Stimulated activated CD4-positive, alpha-beta T cell treated with anti-CD3 and anti-CD28 coated beads, Interleukin-12 subunit alpha, Interleukin-12 subunit beta, amount 100 ng/mL, for 24 hours (primary cell): ENCODE measurements around the gene NIM1K.
A peak's percentile ranks its signal among the peaks of the same experiment; 100 is the strongest.
"Not testable (repeated sequence)": the region's sequence is repeated elsewhere in the genome, so short reads cannot be mapped to it uniquely, and the experiment has no call there.

ENCODE experiments used
- DNase-seq, 2 experiments: peaks; one replicate each; pipeline ENCODE4 v3.0.0-alpha.2; 2020; ENCODE audit warnings: low read depth in 2 of 2

NIM1K gene

GRCh38 chr5:43191740-43192557 is at the start of gene NIM1K:
TSS of gene NIM1K (plus strand) at chr5:43192225. CDS start at chr5:43245776, 53,551 bp downstream.
- DNase-seq = peak; percentile 7 to 39

DNA sequence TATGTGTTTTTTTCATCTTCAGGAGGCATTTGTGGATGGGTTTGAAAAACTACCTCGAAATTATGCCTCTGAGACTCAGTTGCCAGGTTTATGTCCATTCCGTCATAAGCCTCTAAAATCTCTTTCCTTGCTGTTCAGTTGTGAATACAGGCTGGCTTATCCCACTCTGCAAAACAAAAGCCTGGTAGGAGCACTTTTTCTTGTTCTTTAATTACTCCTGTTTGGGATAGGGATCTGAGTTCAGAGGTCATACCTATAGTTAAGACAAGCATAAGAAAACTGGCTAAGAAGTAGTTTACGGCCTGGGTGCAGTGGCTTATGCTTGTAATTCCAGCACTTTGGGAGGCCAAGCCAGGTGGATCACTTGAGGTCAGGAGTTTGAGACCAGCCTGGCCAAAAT is 47.0 kb upstream of the NIM1K start:
- DNase-seq = no peak

DNA sequence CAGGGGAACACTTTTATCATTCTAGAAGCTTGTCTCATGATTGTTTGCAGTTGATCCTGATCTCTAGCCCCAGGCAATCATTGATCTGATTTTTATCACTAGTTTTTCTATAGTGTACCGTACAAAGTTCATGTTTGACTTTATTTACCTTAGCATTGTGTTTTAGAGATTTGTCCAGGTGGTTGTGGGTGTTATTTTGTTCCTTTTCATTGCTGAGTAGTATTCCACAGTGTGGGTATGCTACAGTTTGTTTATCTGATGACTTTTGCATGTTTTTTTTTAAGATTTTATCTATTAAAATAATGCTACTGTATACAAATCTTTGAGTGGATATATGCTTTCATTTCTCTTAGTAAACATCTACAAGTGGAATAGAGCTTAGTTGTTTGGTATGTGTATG is 45.1 kb upstream of the NIM1K start:
- no peak for DNase-seq

DNA sequence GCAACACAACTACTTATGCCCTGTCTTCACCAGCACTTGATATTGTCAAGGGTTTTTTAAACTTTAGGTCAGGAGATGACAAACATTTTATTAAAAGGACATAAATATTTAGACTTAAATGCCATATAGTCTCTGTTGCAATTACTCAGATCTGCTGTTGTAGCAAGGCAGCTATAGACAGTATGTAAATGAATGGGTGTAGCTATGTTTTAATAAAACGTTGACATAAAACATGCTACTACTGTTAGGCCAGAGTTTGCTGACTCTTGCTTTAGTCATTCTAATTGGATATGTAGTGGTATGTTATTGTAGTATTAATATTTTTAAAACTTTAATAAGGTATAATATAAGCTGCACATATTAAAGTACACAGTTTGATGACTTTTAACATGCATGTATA is 43.6 kb upstream of the NIM1K start:
- DNase-seq = no peak

GRCh38 chr5:43149231-43149630 is 42.8 kb upstream of the NIM1K start:
- no peak for DNase-seq

GRCh38 chr5:43150075-43150474 is 42.0 kb upstream of the NIM1K start:
- no peak for DNase-seq

DNA sequence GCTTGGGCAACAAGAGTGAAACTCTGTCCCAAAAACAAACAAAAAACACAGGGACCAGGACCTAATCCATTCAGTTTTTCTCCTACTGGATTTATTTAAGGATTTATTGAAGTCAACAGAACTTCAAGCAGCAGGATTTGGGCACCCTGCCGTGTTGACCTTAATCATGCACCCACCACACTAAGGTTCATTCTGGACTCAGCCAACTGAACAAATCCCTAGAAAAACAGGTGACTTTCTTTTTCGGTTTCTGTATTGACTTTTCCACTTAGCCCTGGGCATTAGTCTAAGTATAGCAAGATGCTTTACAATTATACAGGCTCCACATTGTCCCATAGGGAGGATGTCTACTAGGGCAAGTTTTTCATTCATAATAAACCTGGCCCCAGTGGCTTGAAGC is 41.3 kb upstream of the NIM1K start:
- DNase-seq = no peak

DNA sequence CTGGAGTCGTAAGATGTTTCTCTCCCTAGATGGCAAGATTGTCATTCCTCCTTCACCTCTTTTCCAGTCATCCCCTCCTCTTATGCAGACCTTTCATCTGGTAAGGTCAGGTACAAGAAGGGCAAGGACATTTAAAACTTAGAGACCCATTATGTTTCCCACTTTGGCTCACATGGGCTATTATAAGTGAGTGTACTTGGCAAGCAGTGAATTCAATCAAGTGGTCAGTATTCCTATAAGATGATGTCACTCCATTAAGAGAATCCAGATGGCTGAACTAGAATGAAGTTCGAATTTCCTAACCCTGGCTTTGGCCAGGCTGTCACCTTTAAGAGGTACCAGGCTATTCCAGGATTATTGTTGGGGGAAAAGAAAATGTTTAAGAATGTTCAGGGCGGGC is 39.1 kb upstream of the NIM1K start:
- no peak for DNase-seq

GRCh38 chr5:43154469-43154868 is 37.6 kb upstream of the NIM1K start:
- no peak for DNase-seq

GRCh38 chr5:43155394-43156096 is 36.5 kb upstream of the NIM1K start:
- DNase-seq = no peak

GRCh38 chr5:43156388-43156787 is 35.6 kb upstream of the NIM1K start:
- no peak for DNase-seq

DNA sequence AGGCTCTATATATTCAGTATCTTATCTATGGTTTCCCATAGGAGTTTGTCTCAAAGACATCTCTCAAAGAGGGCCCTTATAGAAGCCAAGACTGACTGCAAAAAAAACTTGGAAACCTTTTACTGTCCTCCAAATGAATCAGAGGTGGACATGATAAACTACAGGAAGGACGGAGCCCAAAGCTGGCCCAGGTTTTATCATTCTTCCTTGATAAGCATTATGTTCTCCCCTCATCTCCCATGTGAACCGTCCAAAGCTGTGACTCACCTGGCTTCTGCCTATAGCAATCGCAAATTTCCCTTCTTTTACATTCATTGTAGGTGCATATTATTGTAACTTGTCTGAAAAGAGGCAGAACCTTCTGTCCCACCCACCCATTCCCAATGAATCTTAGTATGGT is 35.0 kb upstream of the NIM1K start:
- DNase-seq = no peak

DNA sequence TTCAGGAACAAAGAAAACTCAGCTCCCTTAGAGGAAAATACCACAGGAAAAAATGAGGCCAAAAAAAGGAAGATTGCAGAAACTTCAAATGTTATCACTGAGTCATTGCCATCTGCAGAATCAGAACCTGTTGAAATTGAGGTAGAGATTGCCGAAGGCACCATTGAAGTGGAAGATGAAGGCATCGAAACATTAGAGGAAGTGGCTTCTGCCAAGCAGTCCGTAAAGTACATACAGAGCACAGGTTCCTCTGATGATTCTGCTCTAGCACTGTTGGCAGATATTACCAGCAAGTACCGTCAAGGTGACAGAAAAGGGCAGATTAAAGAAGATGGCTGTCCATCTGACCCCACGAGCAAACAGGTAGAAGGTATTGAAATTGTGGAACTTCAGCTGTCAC is 30.8 kb upstream of the NIM1K start:
- DNase-seq = no peak

- not testable (repeated sequence) for DNase-seq
Measured at GRCh38 chr5:43164801-43165200, 27.2 kb upstream of the NIM1K start.

- DNase-seq = no peak
Measured at GRCh38 chr5:43165323-43165722, 26.7 kb upstream of the NIM1K start.

- DNase-seq = no peak
Measured at GRCh38 chr5:43168175-43168574, 23.9 kb upstream of the NIM1K start.

DNA sequence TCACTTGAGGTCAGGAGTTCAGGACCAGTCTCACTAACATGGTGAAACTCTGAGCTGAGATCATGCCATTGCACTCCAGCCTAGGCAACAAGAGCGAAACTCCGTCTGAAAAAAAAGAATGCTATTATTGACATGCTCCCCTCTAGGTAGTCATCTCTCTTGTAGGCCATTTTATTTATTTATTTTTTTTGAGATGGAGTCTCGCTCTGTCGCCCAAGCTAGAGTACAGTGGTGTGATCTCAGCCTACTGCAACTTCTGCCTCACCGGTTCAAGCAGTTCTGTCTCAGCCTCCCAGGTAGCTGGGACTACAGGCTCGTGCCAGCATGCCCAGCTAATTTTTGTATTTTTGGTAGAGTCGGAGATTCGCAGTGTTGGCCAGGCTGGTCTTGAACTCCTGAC is 20.6 kb upstream of the NIM1K start:
- DNase-seq = no peak

DNA sequence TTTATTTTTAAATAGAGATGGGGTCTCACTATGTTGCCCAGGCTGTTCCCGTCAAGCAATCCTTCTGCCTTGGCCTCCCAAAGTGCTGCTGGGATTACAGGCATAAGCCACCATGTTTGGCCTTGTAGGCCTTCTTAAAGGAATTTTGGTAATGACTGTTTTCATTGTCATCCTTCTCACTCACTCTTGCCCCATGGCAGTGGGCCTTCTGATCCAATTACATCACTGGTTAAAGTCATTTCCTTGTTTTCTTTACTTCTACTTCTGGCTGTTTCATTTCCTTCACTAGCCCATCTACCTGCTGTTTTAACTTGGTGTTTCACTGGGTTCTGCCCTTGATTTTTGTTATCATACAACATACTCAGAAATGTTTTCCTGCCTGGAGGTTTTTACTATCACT is 20.1 kb upstream of the NIM1K start:
- DNase-seq = no peak

DNA sequence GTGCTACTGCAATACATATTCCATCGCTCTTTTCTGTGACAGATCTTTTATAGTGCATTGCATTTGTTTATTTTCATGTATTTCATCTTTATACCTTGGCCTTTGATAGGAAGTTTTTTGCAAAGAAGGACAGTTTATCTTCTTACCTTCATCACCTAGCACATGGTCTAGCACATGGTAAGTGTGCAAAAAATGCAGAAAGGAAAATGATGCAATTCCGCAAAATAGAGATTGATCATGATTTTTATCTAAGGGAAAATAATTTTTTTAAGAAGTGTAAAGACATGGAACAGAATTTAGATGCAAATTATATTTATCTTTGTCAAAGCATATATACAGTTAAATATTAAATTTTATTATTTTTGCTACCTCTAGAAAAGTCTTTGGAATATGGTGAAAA is 19.2 kb upstream of the NIM1K start:
- no peak for DNase-seq

DNA sequence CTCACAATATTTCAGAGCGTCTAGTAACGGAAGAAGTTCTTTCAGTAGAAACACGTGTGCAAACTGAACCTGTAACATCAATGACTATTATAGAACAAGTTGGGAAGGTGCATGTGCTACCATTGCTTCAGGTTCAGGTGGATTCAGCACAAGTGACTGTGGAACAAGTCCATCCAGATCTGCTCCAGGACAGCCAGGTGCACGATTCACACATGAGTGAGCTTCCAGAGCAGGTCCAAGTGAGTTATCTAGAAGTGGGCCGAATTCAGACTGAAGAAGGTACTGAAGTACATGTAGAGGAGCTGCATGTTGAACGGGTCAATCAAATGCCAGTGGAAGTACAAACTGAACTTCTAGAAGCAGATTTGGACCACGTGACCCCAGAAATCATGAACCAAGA is 17.4 kb upstream of the NIM1K start:
- DNase-seq = no peak

- DNase-seq = no peak
Measured at GRCh38 chr5:43179836-43180235, 12.2 kb upstream of the NIM1K start.

DNA sequence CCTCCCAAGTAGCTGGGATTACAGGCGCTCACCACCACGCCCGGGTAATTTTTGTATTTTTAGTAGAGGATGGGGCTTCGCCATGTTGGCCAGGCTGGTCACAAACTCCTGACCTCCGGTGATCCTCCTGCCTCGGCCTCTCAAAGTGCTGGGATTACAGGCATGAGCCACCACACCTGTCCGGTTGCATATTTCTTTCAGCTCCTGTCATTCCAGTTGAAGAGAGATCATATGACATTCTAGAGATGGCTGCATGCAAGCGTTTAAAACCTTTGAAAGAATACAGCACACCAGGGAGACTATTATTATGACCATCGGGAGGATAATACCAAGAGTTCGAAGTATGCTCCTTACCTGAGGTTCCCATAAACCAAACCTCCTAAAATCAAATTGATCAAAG is 9.6 kb upstream of the NIM1K start:
- DNase-seq = no peak

DNA sequence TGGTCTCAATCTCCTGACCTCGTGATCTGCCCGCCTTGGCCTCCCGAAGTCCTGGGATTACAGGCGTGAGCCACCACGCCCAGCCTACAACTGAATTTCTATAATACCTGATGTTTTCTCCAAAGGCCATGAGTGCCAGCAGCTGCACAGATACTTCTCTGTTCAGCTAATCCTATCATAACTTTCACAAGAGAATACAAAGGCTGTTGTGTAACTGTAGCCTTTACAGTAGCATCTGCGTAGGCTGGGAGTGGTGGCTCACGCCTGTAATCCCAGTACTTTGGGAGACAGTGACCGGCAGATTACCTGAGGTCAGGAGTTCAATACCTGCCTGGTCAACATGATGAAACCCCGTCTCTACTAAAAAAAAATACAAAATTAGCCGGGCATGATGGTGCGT is 8.9 kb upstream of the NIM1K start:
- DNase-seq = not testable (repeated sequence)
